GM12801 (cell line): Measurements from ENCODE around the gene ADGRG1.

Source experiments
- TF ChIP-seq, protein P1 (sequence below): IDR thresholded peaks from one replicate; pipeline ENCODE4 v1.5.1; 2011; ENCODE audit warnings: control low read depth; ENCODE audit not compliant: insufficient read length; ENCODE audit errors: extremely low read depth

ADGRG1 gene

DNA sequence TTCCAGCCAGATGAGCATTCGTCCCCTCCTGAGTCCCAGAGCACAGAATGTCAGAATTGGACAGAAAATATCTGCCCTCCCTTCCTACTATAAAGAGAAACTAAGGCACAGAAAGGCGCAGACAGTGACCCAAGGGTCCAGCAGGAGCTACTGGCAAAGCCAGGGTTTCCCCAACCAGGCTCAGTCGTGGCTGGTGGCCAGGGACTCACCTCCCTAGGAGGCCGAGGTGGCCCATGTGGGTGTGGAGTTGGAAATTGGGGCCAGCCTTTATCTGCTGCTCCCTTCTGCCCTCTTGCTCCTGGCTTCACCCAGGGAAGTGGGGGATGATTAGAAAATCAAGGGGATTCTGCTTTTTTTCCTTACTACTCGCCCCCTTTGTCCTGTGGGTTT is 67.2 kb downstream of the ADGRG1 start:
- TF ChIP-seq, protein P1, sequence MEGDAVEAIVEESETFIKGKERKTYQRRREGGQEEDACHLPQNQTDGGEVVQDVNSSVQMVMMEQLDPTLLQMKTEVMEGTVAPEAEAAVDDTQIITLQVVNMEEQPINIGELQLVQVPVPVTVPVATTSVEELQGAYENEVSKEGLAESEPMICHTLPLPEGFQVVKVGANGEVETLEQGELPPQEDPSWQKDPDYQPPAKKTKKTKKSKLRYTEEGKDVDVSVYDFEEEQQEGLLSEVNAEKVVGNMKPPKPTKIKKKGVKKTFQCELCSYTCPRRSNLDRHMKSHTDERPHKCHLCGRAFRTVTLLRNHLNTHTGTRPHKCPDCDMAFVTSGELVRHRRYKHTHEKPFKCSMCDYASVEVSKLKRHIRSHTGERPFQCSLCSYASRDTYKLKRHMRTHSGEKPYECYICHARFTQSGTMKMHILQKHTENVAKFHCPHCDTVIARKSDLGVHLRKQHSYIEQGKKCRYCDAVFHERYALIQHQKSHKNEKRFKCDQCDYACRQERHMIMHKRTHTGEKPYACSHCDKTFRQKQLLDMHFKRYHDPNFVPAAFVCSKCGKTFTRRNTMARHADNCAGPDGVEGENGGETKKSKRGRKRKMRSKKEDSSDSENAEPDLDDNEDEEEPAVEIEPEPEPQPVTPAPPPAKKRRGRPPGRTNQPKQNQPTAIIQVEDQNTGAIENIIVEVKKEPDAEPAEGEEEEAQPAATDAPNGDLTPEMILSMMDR = no peak

DNA sequence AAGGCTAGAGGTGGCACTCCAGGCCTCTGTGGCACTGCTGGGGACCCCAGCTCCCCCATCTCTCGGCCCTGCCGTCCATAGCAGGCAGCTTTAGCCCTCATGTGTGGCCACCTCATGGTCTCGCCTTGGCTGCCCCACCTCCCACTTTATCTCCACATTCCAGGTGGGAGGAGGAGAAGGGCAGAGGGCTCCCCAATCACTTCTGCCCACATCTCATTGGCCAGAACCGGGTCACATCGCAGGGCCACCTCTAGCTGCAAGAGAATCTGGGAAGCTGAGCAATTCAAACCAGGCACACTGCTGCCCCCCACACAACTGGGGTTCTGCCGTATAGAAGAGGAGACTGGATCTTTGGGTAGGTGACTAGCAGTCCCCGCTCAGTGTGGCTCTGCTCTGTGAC is 67.8 kb downstream of the ADGRG1 start:
- TF ChIP-seq, protein P1 = no peak

DNA sequence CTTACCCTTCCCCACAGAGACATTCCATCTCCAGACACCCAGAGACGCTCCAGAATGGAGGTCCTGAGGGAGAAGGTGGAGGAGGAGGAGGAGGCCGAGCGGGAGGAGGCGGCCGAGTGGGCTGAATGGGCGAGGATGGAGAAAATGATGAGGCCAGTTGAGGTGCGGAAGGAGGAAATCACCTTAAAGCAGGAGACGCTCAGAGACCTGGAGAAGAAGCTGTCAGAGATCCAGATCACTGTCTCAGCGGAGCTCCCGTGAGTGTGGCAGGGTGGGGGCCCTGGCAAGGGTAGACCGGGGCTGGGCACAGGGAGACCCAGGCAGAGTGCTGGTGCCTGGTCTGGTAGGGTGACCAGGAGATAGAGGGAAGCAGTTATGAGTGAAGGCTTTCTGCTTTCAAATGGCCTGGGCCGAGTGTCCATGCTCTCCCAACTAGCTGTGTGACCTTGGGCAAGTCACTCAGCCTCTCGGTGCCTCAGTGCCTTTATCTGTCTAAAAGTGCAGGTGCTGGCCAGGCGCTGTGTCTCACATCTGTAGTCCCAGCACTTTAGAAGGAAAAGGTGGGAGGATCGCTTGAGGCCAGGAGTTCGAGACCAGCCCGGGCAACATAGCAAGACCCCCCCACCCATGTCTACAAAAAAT is 69.6 kb downstream of the ADGRG1 start:
- TF ChIP-seq, protein P1 = no peak

DNA sequence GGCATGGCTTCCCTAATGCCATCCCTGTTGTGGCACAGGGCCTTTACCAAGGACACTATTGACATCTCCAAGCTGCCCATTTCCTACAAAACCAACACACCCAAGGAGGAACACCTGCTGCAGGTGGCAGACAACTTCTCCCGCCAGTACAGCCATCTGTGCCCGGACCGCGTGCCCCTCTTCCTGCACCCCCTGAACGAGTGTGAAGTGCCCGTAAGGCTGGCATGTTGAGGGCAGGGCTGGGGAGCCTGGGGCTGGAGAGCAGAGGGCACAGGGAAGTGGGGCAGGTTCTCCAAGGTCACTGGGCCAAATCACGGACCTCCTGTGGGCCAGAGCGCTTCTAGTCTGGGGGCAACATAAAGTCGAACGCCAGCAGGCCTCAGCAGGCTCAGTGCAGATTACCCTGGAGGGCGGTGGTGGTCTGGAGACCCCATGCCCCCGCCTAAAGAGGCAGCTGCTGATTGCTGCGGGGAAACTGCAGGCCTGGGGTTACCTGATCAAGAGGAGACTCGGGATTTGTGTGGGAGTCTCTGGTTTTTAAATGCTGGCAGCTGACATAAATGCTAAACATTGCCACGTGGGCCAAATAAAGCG is 70.5 kb downstream of the ADGRG1 start:
- TF ChIP-seq, protein P1 = no peak

DNA sequence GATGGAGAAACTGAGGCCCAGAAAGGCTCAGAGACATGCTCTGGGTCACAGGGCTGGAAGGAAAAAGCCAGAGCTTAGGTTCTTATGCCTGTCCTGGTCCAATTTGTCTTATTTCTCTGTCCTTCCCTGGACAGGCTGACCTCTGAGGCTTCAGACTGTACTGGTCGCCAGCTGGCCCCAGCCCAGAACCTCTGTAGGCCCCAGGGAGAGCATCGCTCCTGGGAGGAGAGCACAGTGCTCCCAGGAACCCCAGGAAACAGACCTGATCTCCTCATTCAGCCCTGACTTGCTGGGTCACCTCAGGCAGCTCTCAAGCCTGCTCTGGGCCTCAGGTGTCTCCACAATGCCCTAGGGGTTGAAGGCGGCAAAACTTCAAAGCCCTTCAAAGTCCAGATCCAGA is 71.1 kb downstream of the ADGRG1 start:
- TF ChIP-seq, protein P1 = no peak

DNA sequence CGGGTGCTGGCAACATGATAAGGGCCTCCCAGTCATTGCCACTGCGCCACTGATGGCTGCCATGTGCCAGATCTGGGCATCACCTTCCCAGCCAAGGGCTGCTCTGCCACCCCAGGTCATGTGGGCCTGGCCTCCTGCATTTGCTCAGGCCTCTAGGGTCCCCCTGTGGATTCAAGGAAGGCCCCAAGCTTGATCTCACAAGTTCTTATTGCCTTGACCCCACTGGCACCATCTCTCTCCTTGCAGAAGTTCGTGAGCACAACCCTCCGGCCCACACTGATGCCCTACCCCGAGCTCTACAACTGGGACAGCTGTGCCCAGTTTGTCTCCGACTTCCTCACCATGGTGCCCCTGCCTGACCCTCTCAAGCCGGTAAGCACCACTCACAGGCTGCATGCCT is 71.5 kb downstream of the ADGRG1 start:
- TF ChIP-seq, protein P1 = no peak

DNA sequence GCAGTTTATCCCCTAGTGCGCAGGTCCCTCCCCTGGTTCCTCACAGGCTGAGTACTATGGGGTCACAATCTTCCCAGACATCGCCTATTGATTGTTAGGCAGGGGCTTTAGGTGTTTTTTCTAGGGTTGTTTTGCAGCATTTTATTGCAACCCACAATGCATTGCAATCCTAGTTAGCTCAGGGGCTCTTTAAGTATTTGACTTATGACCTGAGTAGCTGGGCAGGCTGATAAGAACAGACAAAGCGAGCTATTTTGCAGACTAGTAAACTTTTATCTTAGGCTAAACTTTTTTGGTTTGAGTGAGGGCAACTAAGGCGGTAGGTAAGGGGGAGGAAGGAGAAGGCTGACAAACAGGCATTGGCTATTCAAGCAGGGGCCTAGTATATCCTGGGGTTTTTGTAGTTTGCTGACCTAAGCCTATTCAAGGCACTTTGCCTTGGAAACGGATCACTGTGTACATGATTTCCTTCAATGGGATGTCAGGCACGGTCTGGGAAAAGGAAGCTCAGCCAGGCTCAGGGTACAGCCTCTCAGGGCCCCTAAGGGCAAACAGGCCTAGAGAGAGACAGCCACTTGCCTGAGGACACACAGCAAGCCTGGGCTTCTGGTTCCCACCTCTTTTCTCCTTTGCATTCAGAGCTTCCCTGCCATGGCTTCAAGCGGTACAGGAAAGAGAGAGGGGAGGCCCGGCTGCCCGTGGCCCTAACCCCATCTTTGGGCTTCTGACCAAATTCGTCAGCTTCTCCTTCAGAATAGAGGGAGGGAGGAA is 72.5 kb downstream of the ADGRG1 start:
- TF ChIP-seq, protein P1 = no peak
